HUES64 (cell line): Measurements from ENCODE around the gene SCARF2. TPM values are rescaled to one million over a fixed set of nuclear protein-coding genes. Genes with fewer than 3 reads are reported as not detected.
"Not testable (repeated sequence)": the region's sequence is repeated elsewhere in the genome, so short reads cannot be mapped to it uniquely, and the experiment has no call there.

Source experiments
- H3K27ac ChIP-seq: 2 replicates; pipeline ENCODE4 v1.7.0; 2013; ENCODE audit warnings: low read depth, low read length, inconsistent platforms
- H3K27me3 ChIP-seq: 2 replicates; pipeline ENCODE4 v1.6.1; 2013; ENCODE audit warnings: mild to moderate bottlenecking, low read length; ENCODE audit not compliant: insufficient read depth
- H3K36me3 ChIP-seq: 2 replicates; pipeline ENCODE4 v1.6.1; 2013; ENCODE audit warnings: mild to moderate bottlenecking, low read length; ENCODE audit not compliant: insufficient read depth
- H3K4me1 ChIP-seq: 2 replicates; pipeline ENCODE4 v1.6.1; 2013; ENCODE audit warnings: mild to moderate bottlenecking, low read length, moderate library complexity; ENCODE audit not compliant: insufficient read depth
- H3K4me3 ChIP-seq: 2 replicates; pipeline ENCODE4 v1.5.1; 2013; ENCODE audit warnings: mild to moderate bottlenecking, low read length, moderate library complexity
- H3K9ac ChIP-seq: 2 replicates; pipeline ENCODE4 v1.6.1; 2013; ENCODE audit warnings: mild to moderate bottlenecking, low read depth, low read length
- H3K9me3 ChIP-seq: 2 replicates; pipeline ENCODE4 v1.6.1; 2013; ENCODE audit warnings: low read depth, low read length; ENCODE audit not compliant: insufficient read depth
- WGBS: fragments of 150-250, 120-280 bp; methylation state at CpG from one replicate; pipeline ENCODE4 v1.1.7; 2013; ENCODE audit warnings: missing lambda C conversion rate; 5-methylcytosine and 5-hydroxymethylcytosine counted together
- polyA plus RNA-seq, 2 experiments: library from polyadenylated mRNA; stranded (reverse); fragments of 50-300 nt; gene quantifications; one replicate each; pipeline ENCODE4 v1.2.3, GENCODE V29; 2013

The SCARF2 gene
- polyA plus RNA-seq (2013, experiment 1 of 2), result 7.7 TPM
- polyA plus RNA-seq (2013, experiment 2 of 2), result 8.2 TPM

- H3K4me1 ChIP-seq, result no peaks in the 10 kb centered on the region
- WGBS, result under 1% methylated on average over 95 of the region's 95 CpGs
- no peaks in the 10 kb centered on the region for H3K9me3 ChIP-seq
- no peak within 1 kb of the TSS for H3K27ac ChIP-seq
- peak within 1 kb of the TSS; percentile 55 for H3K9ac ChIP-seq
- no peaks in the 10 kb centered on the region for H3K36me3 ChIP-seq
- H3K4me3 ChIP-seq, result peak within 1 kb of the TSS; percentile 62
- peaks cover 69% of the 10 kb centered on the region for H3K27me3 ChIP-seq
These were observed at the start of gene SCARF2 for GRCh38 chr22:20437613-20438426. SCARF2 (minus strand) TSS chr22:20437825; CDS start chr22:20437754, 71 bp downstream.

GRCh38 chr22:20486229-20486628 is 48.6 kb upstream of the SCARF2 start:
- 92% methylated on average over 2 of the region's 2 CpGs for WGBS
- Histone ChIP-seq H3K4me1 (no peaks in the 10 kb centered on the region), H3K4me3 (no peak overlapping the region), H3K27ac (no peak overlapping the region), H3K27me3 (no peaks in the 10 kb centered on the region), H3K9me3 (no peaks in the 10 kb centered on the region), H3K9ac (no peak overlapping the region), H3K36me3 (no peaks in the 10 kb centered on the region)

GRCh38 chr22:20484948-20485683 is 47.5 kb upstream of the SCARF2 start:
- no peak overlapping the region for H3K27ac ChIP-seq
- no peaks in the 10 kb centered on the region for H3K4me1 ChIP-seq
- WGBS, result 91% methylated on average over 4 of the region's 4 CpGs
- H3K4me3 ChIP-seq, result no peak overlapping the region
- no peaks in the 10 kb centered on the region for H3K27me3 ChIP-seq
- no peaks in the 10 kb centered on the region for H3K36me3 ChIP-seq
- H3K9me3 ChIP-seq, result no peaks in the 10 kb centered on the region
- no peak overlapping the region for H3K9ac ChIP-seq

- H3K4me1 ChIP-seq, result no peaks in the 10 kb centered on the region
- no peak overlapping the region for H3K4me3 ChIP-seq
- no peak overlapping the region for H3K27ac ChIP-seq
- no peaks in the 10 kb centered on the region for H3K27me3 ChIP-seq
- no peaks in the 10 kb centered on the region for H3K36me3 ChIP-seq
- 95% methylated on average over 14 of the region's 14 CpGs for WGBS
- H3K9me3 ChIP-seq, result no peaks in the 10 kb centered on the region
- H3K9ac ChIP-seq, result no peak overlapping the region
These were observed 46.1 kb upstream of the SCARF2 start for GRCh38 chr22:20483771-20484170.

GRCh38 chr22:20483143-20483506 is 45.5 kb upstream of the SCARF2 start:
- H3K9ac ChIP-seq, H3K4me3 ChIP-seq, H3K9me3 ChIP-seq, H3K36me3 ChIP-seq, H3K27ac ChIP-seq, H3K27me3 ChIP-seq, H3K4me1 ChIP-seq: not testable (repeated sequence)
- WGBS, result 97% methylated on average over 7 of the region's 7 CpGs

- no peak overlapping the region for H3K27ac ChIP-seq
- no peak overlapping the region for H3K4me3 ChIP-seq
- WGBS, result 100% methylated on average over 1 of the region's 1 CpG
- no peaks in the 10 kb centered on the region for H3K27me3 ChIP-seq
- H3K36me3 ChIP-seq, result no peaks in the 10 kb centered on the region
- H3K4me1 ChIP-seq, result no peaks in the 10 kb centered on the region
- no peaks in the 10 kb centered on the region for H3K9me3 ChIP-seq
- no peak overlapping the region for H3K9ac ChIP-seq
These were observed 42.1 kb upstream of the SCARF2 start for GRCh38 chr22:20479612-20480196.

GRCh38 chr22:20478059-20478458 is 40.4 kb upstream of the SCARF2 start:
- H3K27ac ChIP-seq, H3K36me3 ChIP-seq, H3K9me3 ChIP-seq, H3K27me3 ChIP-seq, H3K4me1 ChIP-seq, H3K4me3 ChIP-seq, H3K9ac ChIP-seq: not testable (repeated sequence)
- 100% methylated on average over 5 of the region's 6 CpGs for WGBS

- not testable (repeated sequence) for H3K9ac ChIP-seq, H3K9me3 ChIP-seq, H3K4me1 ChIP-seq, H3K27me3 ChIP-seq, H3K27ac ChIP-seq, H3K4me3 ChIP-seq, H3K36me3 ChIP-seq
- 92% methylated on average over 12 of the region's 12 CpGs for WGBS
These were observed 37.9 kb upstream of the SCARF2 start for GRCh38 chr22:20475569-20475968.

GRCh38 chr22:20475115-20475436 is 37.5 kb upstream of the SCARF2 start:
- no peaks in the 10 kb centered on the region for H3K4me1 ChIP-seq
- H3K36me3 ChIP-seq, result peaks cover 5% of the 10 kb centered on the region; the same call in 1 of the 2 replicates
- H3K9ac ChIP-seq, result no peak overlapping the region
- H3K4me3 ChIP-seq, result no peak overlapping the region
- H3K27me3 ChIP-seq, result no peaks in the 10 kb centered on the region
- no peak overlapping the region for H3K27ac ChIP-seq
- WGBS, result 100% methylated on average over 3 of the region's 4 CpGs
- H3K9me3 ChIP-seq, result no peaks in the 10 kb centered on the region

GRCh38 chr22:20472629-20473442 is 35.2 kb upstream of the SCARF2 start:
- H3K27me3 ChIP-seq, result no peaks in the 10 kb centered on the region
- no peak overlapping the region for H3K9ac ChIP-seq
- H3K4me3 ChIP-seq, result no peak overlapping the region
- no peak overlapping the region for H3K27ac ChIP-seq
- WGBS, result 93% methylated on average over 9 of the region's 11 CpGs
- peaks cover 5% of the 10 kb centered on the region; the same call in 1 of the 2 replicates for H3K36me3 ChIP-seq
- H3K9me3 ChIP-seq, result no peaks in the 10 kb centered on the region
- H3K4me1 ChIP-seq, result no peaks in the 10 kb centered on the region
